ENCODE measurements around the gene MED13. TPM values are rescaled to one million over a fixed set of nuclear protein-coding genes. Genes with fewer than 3 reads are reported as not detected.

Gene MED13
- total RNA-seq, 1 experiment from 2014 or later: 96.0 TPM

GRCh38 chr17:62111562-62112171 lies 46.6 kb upstream of the MED13 start:
- Histone ChIP-seq H3K4me3 (replicated peaks in 1 of 2; ENCODE audit: low read depth in 1 of 2, low read length in 2 of 2) (no peak overlapping the region), H3K79me2 (ENCODE audit: insufficient read depth, low read length) (no peaks in the 10 kb centered on the region), H4K20me1 (ENCODE audit: insufficient read depth) (no peaks in the 10 kb centered on the region), H3K9ac (ENCODE audit: low read length) (no peak overlapping the region), H2AFZ (ENCODE audit: low read depth, low read length, poor library complexity, severe bottlenecking) (no peak overlapping the region), H3K27me3 (ENCODE audit: insufficient read depth, low read length) (no peaks in the 10 kb centered on the region), H3K27ac (ENCODE audit: low read depth, low read length) (no peak overlapping the region), H3K36me3 (ENCODE audit: control insufficient read depth in 1 of 2, insufficient read depth in 2 of 2, low read length in 2 of 2) (no peaks in the 10 kb centered on the region), H3K9me2 (ENCODE audit: insufficient read depth) (no peaks in the 10 kb centered on the region), H3K9me3 (ENCODE audit: control insufficient read depth in 1 of 2, insufficient read depth in 1 of 2, low read depth in 1 of 2, low read length in 2 of 2) (no peaks in the 10 kb centered on the region), H3K4me2 (ENCODE audit: low read length) (no peak overlapping the region), H3K4me1 (ENCODE audit: control insufficient read depth in 1 of 2, insufficient read depth in 2 of 2, low read length in 2 of 2) (peaks cover 0 to 16% of the 10 kb centered on the region in 2 experiments; a peak in 2 of 4 replicates)
- TF ChIP-seq YY1 (IDR thresholded peaks at IDR 0.05; ENCODE audit: extremely low read depth, insufficient replicate concordance, low read depth, low read length) (no peak), POLR2AphosphoS5 (IDR thresholded peaks at IDR 0.05; ENCODE audit: low read depth, low read length) (no peak), REST (IDR thresholded peaks at IDR 0.05; ENCODE audit: low read depth) (peak; percentile 7; the same call in 1 of the 2 replicates), SIN3A (IDR thresholded peaks at IDR 0.05; ENCODE audit: low read depth) (no peak), ZNF274 (IDR thresholded peaks at IDR 0.05; ENCODE audit: low read depth, low read length) (no peak)
- no peak for DNase-seq (ENCODE audit: low read depth, low spot score)
- POLR2A ChIA-PET: no interaction called here
- ATAC-seq: no peak
- RAD21 ChIA-PET (ENCODE audit: low non-redundant PET in 1 of 2, low total read pairs in 2 of 2, uncharacterized antibody in 2 of 2, unreplicated experiment in 2 of 2): interaction anchor here in 1 of 2 experiments (0.5 kb wide), 1 partner anchor 30 kb away, joined by 3 read pairs; no protein-coding TSS in a partner anchor
- no TSS peak for BruUV-seq (replicated peaks)
- CTCF ChIA-PET: interaction anchor here (0.6 to 1.3 kb wide), 2 partner anchors 37 to 528 kb away, joined by 3 read pairs; no protein-coding TSS in a partner anchor
- intact Hi-C loops (cut with micrococcal nuclease): no loop called here

All from HCT116 (cell line).